ENCODE data around the gene SDHAF4.
A peak's percentile ranks its signal among the peaks of the same experiment; 100 is the strongest.
"Not testable (repeated sequence)": the region's sequence is repeated elsewhere in the genome, so short reads cannot be mapped to it uniquely, and the experiment has no call there.

The SDHAF4 gene

DNA sequence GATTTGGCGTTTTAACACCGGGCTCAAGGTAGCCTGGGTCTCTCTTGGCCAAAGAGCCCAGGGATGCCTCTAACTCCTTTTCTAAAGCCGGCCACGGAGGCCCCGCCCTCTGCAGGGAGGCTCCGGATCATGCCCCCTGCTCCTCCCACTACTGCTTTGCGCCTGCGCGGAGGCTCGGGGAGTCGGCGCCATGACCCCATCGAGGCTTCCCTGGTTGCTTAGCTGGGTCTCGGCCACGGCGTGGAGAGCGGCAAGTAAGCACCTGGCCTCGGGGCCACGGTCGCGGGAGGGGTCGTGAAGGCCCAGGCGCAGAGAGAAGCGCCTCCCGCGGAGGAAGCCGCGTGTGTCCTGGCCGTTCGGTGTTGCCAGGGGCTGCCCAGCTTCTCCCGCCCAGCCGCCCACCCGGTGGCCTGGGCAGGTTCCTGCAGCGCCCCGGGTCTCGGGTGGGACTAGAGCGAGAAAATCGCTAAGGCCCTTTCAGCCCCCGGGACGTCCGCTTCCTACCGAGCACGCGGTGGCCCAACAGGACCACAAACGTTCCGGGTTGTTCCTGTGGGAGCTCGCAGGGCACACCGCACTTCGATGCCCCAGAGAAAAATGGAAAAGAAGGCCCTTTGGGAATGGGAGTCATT is at the start of gene SDHAF4:
Gene SDHAF4, plus strand, starts transcription at position 180 of the 632 bp plus-strand sequence. Its CDS starts 11 bp downstream, at position 191.
- no peak for FAIRE-seq

DNA sequence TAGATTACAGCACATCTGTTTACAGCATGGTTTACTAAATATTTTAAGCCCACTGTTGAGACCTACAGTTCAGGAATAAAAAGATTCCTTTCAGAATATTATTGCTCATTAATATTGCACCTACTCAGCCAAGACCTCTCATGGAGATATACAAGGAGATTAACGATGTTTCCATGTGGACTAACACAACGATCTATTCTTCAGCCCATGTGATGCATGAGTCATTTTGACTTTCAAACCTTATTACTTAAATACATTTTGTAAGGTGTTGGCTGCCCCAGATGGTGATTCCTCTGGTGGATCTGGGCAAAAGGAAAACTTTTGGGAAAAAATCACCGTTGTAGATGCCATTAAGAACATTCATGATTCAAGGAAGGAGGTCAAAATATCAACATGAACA is 48.0 kb upstream of the SDHAF4 start:
- FAIRE-seq = no peak

DNA sequence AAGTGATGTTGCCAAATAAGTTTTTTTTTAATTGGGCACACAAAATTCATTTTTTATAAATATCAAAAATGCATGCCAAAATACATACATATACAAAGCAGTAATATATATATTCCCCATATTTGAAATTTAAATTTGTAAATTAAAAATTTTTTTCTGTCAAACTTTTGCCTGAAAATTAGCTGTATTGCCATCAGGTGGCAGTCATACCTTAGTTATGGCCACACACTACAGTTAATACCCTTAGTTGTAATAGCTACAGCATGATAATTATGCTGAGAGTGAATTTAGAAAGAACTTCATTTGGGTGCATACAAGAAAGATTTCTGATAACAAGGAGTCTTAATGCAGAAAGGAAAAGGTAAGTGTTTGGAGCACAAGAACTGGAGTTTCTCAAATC is 46.2 kb upstream of the SDHAF4 start:
- FAIRE-seq = peak; percentile 96

DNA sequence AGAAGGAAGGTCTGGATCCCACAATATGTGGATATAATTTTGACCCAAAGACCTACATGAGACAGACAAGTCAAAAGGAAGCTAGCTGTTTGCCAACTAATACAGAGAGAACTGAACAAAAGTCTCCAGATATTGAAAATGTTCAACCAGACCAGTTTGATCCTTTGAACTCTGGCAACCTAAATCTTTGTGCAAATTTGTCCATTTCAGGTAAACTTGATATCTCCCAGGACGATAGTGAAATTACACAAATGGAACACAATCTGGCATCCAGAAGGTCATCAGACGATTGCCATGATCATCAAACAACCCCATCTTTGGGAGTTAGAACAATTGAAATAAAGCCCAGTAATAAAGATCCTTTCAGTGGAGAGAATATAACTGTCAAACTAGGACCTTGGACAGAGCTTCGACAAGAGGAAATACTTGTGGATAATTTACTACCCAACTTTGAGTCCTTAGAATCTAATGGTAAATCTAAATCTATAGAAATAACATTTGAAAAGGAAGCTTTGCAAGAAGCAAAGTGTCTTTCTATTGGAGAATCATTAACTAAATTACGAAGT is 41.9 kb upstream of the SDHAF4 start:
- FAIRE-seq = no peak

DNA sequence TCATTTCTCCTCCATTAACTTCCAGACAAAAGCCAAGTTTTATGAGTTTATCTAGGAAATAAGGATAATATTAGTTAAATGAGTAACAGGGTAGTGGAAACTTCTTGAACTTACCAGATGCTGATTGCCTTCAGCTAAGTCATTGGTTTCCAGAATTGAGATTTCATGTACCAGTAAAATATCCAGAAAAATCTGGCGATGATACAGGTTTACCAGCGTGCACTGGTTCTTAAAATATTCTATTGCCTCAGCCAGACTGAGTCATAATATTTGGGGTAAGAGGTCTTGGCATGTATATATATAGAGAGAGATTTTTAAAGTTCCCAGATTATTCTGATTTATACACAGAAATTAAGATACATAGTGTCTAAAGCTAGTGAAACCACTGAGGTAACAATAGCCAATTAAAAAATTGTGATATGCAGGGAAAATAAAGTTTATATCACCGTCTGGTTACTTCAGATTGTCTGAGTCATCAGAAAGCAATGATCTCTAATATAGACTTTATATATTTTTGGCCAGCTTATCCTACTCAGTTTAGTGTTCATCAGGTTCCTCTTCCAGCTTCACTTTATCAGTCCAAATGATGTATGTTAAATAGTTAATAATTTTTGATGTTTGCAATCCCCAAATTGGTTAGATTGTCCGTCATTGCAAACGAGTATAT is 39.5 kb upstream of the SDHAF4 start:
- FAIRE-seq = no peak

DNA sequence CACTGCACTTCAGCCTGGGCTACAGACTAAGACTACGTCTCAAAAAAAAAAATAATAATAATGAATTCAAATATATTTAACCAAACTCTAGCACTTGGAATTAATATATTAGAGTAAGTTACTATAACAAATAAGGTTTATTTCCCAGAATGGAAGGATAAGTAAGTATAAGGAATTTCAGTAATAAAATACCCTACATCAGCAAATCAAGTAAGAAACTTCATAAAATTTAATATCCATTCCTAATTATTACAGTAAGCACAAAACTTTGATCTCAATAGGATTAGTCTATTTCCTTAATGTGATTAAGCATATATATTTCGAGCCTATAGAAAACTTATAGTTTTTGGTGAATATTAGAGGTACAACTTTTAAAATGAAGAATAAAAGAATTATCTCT is 36.7 kb upstream of the SDHAF4 start:
- FAIRE-seq = peak; percentile 63

DNA sequence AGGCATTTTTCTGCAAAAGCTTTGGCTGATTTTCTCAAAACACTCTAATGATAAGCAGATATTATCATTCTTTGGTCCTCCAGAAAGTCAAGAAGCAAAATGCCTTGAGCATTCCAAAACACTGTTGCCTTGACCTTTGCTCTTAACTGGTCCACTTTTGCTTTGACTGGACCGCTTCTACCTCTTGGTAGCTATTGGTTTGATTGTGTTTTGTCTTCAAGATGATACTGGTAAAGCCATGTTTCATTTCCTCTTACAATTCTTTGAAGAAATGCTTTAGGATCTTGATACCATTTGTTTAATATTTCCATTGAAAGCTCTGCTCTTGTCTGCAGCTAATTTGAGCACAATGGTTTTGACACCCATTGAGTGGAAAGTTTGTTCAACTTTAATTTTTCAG is 35.6 kb upstream of the SDHAF4 start:
- FAIRE-seq = no peak

DNA sequence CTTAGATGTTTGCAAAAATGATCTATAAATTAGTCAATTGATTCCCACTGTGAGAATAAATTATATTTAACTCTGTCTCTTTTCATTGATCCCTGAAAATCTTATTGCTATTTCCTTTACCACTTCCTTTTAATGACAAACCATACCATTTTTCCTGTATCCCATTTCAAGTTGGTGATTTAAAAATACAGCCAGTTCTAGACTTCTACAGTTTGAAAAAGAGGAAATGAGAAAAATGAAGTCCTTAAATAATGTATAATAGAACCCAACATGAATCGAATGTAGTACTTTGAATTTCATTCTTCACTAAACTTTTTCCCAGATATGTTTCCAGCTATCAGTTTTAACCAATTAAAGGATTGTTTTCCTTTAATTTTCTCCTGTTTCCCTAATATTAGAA is 29.5 kb upstream of the SDHAF4 start:
- no peak for FAIRE-seq

DNA sequence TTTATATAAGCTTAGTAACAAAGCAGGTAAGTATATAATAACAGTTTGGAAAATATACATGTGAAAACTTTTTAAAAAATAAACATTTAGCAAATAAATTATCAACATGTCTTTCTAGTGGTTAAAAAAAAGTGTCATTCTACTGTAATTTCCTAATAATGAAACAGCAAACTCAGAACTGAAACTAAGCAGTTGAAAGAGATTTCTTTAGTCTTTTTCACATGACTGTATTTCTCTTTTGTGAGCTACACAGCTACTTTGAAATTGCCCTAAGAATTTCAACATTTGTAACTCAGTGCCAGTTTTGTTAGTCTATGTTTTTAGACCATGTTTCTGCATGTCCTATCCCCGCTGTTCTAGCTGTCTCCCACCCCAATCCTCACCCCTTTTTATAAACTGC is 28.4 kb upstream of the SDHAF4 start:
- FAIRE-seq = no peak

DNA sequence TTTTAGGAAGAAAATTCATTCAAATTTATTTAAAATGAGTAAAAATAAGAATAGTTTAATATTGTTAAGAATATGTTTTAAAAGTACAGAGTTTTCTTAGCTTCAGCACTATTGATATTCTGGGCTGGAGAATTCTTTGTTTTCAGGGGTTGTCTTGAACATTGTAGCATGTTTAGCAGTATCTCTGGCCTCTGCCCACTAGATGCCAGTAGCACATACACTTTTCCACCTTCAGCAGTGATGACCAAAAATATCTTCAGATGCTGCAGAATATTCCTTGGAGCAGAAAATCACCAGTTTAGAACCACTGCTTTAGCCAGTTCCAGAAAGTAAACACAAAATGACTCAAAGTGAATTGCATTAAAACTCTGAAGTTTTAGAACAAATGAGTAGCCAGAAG is 19.4 kb upstream of the SDHAF4 start:
- FAIRE-seq = peak; percentile 47

DNA sequence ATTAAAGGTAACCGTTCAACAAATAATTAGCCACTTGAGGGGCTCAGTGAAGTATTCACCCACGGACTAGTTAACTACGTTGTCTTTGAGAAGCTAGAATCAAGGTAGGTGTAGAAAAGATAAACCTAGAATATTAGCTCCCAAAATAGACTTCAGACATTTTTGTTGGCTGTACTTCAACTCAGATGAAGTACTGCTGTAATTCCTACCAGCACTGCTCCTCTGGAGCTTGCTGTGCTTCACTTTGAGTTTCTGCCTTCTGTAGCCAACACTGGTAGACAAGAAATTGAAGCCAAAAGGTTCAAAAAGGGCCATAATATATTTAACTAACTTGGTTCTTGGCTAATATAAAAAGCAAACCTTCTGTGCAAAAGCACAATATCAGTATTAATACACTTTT is 18.8 kb upstream of the SDHAF4 start:
- FAIRE-seq = no peak

DNA sequence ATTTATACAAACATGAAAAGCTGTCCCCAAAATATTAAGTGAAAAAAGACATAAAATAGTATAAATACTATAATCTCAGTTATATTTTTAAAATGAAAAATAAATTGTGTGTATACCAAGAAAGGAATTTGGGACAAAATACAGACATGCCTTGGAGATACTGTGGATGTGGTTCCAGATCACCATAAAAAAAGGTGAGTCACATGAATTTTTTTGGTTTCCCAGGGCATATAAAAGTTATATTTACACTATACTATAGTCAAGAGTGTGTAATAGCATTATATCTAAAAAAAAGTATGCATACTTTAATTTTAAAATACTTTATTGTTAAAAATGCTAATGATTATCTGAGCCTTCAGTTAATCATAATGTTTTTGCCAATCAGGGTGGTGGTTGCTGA is 17.4 kb upstream of the SDHAF4 start:
- FAIRE-seq = no peak

DNA sequence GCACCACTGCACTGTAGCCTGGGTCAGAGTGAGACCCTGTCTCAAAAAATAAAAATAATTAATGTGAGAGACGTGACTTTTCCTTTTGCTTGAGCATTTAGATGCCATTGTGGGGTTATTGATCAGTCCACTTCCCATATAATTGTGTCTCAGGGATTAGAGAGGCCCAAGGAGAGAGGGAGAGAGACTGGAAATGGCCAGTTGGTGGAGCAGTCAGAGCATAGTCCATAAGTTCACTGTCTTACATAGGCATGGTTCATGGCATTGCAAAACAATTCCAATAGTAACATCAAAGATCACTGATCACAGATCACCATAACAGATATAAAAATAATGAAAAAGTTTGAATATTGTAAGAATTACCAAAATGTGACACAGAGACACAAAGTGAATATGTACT is 15.2 kb upstream of the SDHAF4 start:
- no peak for FAIRE-seq

DNA sequence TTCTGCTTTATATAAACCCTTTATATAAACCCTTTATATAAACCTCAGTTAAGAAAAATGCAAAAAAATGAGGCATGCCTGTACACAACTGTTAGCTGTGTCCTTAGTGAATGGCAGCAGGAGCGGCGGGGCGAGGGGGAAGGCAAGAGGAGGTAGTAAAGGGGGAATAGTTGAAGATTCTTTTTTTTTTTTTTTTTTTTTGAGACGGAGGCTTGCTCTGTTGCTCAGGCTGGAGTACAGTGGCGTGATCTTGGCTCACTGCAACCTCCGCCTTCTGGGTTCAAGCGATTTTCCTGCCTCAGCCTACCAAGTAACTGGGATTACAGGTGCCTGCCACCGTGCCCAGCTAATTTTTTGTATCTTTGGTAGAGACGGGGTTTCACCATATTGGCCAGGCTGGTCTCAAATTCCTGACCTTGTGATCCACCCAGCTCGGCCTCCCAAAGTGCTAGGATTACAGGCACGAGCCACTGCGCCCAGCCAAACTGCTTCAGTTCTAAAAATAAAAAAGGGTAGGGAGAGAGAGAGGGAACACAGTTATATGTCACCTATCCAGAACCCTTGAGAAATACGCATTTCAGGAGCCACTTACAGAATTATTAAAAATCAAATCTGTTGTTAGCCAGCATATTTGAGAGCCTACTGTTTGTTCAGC is 14.3 kb upstream of the SDHAF4 start:
- not testable (repeated sequence) for FAIRE-seq

DNA sequence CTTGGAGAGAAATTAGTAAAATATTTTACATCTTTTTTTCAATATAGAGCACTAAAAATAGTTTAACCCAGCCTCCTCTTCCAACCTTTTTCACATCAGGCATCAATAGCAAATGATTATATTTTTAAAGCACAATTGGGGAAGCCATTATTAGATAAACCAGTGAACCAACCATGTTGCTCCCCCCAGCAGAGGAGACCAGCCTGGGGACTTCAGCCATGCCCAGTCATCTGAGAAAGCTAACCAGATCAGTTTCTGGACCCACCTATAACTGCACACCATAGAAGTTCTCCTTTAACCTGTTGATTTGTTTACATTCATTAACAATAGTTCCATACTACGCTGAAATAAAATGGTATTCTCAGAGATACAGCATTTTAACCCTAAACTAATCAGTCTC is 13.8 kb upstream of the SDHAF4 start:
- FAIRE-seq = no peak

DNA sequence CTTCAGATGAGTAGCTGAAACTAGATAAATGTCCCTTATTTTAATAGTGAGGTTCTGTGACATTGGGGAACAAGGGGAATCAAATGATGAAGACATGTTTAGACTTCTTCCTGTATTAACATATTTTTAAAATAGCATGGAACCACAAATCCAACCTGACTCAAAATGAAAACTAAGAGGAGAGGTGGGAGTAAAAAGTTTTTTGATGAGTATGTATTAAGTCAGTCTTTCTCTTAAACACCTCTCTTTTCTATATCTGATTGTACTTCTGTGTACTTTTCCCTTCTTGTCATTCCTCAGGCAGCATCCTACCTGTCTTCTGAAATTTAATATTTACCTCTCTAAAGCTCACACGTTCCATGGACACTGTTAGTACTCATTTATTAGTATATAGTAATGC is 8.7 kb upstream of the SDHAF4 start:
- FAIRE-seq = no peak

DNA sequence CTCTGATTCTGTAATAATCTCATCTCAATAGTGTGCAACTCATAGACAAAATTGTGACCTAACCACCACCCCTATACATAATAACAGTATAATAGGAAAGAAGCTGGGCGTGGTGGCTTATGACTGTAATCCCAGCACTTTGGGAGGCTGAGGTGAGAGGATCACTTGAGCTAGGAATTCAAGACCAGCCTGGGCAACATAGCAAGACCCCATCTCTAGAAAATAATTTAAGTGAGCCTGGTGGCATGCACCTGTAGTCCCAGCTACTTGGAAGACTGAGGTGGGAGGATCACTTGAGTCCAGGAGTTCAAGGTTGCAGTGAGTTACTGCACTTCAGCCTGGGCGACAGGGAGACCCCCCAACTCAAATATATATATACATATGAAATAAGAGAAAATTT is 4.3 kb upstream of the SDHAF4 start:
- not testable (repeated sequence) for FAIRE-seq

DNA sequence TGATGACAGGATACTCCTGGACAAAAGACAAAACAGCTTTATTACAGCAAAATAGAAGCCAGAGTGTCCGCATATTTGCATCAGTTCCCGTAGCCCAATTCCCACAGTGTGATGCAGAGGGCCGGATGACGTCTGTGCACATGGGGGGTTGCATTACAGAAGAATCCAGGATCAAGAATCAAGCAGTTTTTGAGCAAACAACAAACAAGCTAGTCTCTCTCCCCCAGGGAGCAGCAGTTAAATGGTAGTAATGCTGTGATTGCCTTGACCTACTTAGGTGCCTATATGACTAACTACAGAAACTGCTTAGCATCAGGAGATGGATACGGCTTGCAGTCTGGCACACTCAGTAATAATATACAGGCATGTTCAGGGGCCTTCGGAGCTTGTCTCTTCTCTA is 3.2 kb upstream of the SDHAF4 start:
- FAIRE-seq = no peak

DNA sequence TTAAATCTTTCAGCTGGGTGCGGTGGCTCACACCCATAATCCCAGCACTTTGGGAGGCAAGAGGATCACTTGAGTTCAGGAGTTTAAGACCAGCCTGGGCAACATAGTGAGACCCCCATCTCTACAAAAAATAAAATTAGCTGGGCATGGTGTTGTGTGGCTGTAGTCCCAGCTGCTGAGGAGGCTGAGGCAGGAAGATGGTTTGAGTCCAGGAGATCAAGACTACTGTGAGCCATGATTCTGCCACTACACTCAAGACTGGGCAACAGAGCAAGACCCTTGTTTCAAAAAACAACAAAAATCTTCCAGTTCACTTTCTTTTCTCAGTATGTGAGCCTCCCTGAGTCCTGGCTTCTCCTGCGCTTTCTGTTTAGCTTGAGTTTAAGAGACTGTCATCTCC is 7.9 kb downstream of the SDHAF4 start:
- no peak for FAIRE-seq

DNA sequence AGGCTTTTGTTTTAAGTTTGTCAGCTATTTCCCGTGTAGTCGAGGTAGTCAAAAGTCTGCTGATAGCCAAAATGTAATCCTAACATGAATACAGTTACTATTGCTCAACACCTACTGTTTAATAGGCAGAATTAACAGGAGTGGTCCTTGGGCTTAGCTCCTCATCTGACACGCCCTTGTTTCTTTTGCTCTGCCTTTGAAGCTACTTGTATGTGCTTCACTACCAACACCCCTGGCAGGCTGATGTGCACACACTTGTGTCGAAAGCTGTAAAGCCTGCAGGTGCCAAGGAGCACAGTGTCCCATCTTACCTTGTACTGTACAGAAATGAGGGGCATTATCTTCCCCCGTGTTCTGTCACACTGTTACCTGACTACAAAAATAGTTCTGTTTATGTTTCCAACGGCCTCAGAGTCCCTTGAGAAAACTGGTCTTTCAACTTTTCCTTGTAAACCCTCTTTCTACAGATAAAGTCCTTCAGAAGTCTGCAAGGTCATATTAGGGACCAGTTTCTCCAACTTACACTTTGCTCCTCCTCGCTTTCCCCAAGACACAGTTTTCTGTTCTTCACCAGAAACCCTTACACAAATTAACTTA is 9.3 kb downstream of the SDHAF4 start:
- no peak for FAIRE-seq

DNA sequence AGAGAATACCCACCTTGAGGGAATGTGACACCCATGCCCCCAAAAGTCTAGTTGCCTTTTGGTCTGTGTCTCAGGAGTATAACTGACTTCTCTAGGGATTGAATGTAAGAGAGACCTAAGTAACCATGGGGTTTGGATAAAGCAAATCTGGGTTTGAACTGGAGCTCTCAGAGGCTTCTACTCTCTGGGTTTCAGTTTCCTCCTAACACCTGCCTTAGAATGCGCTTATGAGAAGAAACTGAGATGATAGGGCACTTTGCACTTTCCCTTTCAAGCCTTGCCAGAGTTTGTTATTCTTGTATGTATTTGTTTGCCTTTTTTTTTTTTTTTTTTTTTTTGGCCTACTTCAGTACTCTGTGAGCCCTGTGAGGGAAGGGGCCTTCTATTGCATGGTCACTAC is 19.4 kb downstream of the SDHAF4 start:
- no peak for FAIRE-seq

DNA sequence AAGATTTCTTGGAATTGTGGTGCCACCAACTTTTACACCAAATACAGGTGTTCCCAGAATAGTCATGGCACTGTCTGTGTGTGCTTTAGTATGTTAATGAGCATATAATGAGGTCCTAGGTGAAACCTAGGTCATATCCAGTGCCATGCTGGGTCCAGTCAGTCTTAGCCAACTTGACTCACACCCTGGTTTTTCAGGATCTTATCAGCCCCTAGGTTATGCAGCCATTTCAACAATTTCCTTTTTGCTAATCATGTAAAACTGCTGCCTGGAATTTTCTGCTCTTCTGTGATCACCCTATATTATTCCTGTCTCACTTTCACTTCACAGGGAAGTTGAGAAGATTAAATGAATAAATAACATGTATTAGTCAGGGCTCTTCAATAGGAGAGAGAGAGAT is 23.7 kb downstream of the SDHAF4 start:
- no peak for FAIRE-seq

DNA sequence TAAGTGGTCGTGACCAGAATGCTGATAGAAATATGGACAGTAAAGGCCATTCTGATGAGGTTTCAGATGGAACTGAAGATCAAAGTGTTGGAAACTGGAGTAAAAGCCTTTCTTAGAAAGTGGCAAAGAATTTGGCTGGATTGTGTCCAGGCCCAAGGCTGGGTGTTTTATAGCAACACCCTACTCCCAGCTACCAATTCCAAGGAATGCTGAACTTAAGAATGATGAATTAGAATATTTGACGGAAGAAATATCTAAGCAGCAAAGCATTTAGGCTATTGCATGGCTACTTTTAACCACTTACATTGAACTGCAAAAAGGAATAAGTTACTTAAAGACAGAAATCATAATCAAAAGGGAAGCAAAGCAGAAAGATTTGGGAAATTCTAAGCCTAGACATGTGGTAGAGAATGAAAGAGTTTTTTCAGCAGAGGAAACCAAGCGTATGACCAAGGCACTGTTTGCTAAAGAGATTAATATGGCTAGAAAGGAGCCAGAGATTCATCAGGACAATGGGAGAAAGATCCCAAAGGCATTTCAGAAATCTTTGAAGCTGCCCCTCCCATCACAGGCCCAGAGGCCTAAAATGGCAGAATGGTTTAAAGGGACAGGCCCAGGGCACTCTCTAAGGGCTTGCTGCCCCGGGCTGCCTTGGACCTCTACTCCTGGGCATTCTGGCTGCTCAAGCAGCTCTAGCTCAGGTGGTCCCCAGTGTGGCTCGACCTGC is 25.8 kb downstream of the SDHAF4 start:
- FAIRE-seq = no peak
